MCF 10A (cell line): ENCODE results near the gene FHL3. TPM values are rescaled to one million over a fixed set of nuclear protein-coding genes. Genes with fewer than 3 reads are reported as not detected.

Experiments
- BruUV-seq: library from RNA; stranded (reverse); fragments of 400-500 nt; replicated peaks from 2 replicates; lab custom pipeline; 2021; lab: Mats Ljungman, UMichigan
- CTCF ChIA-PET: fragments of 300-600 bp; sonication (Branson Sonifier 250); formaldehyde crosslinking; extraction: SDS; loops from one replicate; lab custom pipeline; 2021; ENCODE audit warnings: antibody characterized with exemption, inconsistent platforms; lab: Yijun Ruan, JAX
- POLR2A ChIA-PET: fragments of 300-600, 350-650 bp; sonication (Branson Sonifier 250); formaldehyde crosslinking; extraction: SDS; loops from one replicate; lab custom pipeline; 2020; ENCODE audit warnings: antibody characterized with exemption, inconsistent platforms; lab: Yijun Ruan, JAX
- DNase-seq: peaks from one replicate; pipeline ENCODE4 v3.0.0-alpha.2; 2018; ENCODE audit not compliant: unreplicated experiment
- H3K27ac Mint-ChIP-seq: one replicate; pipeline ENCODE4 v1.8.0; 2022; ENCODE audit warnings: mild to moderate bottlenecking, low read depth, mixed read lengths; ENCODE audit not compliant: unreplicated experiment
- H3K27me3 Mint-ChIP-seq: one replicate; pipeline ENCODE4 v1.8.0; 2022; ENCODE audit warnings: mixed read lengths; ENCODE audit not compliant: insufficient read depth, unreplicated experiment
- H3K36me3 Mint-ChIP-seq: one replicate; pipeline ENCODE4 v1.8.0; 2022; ENCODE audit warnings: mild to moderate bottlenecking, moderate library complexity, mixed read lengths; ENCODE audit not compliant: insufficient read depth, unreplicated experiment
- H3K4me1 Mint-ChIP-seq: one replicate; pipeline ENCODE4 v1.8.0; 2022; ENCODE audit warnings: mixed read lengths; ENCODE audit not compliant: insufficient read depth, unreplicated experiment
- H3K4me3 Mint-ChIP-seq: one replicate; pipeline ENCODE4 v1.8.0; 2022; ENCODE audit warnings: mild to moderate bottlenecking, moderate library complexity, mixed read lengths; ENCODE audit not compliant: unreplicated experiment
- H3K9me3 Mint-ChIP-seq: one replicate; pipeline ENCODE4 v1.8.0; 2022; ENCODE audit warnings: mixed read lengths; ENCODE audit not compliant: unreplicated experiment
- CTCF ChIP-seq: fragments of 200-600 bp; IDR thresholded peaks from one replicate; pipeline ENCODE4 v1.8.0; 2022; ENCODE audit warnings: antibody characterized with exemption, mild to moderate bottlenecking; ENCODE audit not compliant: unreplicated experiment
- intact Hi-C: fragments of 100-400 bp; cut with micrococcal nuclease; formaldehyde crosslinking; loops from 2 replicates; pipeline ENCODE4 v1.14.1; 2022
- total RNA-seq: library from RNA; stranded (reverse); gene quantifications from 2 replicates; pipeline ENCODE4 v1.2.3, GENCODE V29; 2022

Gene FHL3
- total RNA-seq, 1 experiment from 2014 or later = 18.8 TPM

DNA sequence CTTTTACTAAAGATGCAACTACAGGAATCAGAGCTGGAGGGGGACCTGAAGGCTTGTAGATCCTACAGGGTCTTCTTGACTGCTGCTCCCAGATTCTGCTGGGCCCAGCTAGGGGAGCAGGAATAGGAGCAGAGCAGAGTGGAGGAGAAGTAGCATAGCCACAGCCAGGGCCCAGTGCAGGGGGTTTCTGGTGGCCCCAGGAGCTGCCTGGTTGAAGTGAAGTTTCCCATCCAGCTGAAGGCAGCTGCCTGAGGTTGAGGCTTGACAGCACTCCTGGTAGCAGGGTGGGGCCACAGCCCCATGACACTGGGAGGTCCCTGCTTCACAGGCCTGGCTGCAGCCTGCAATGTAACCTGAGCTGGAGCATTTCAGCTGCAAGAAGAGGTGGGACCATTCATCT, 56.5 kb downstream of the FHL3 start:
- Mint-ChIP-seq H3K27ac (no peak overlapping the region), H3K4me1 (no peaks in the 10 kb centered on the region), H3K36me3 (peaks cover 7% of the 10 kb centered on the region), H3K4me3 (no peak overlapping the region), H3K9me3 (no peaks in the 10 kb centered on the region), H3K27me3 (no peaks in the 10 kb centered on the region)
- CTCF ChIA-PET = interaction anchor here (0.6 to 1.0 kb wide), 4 partner anchors 9 to 1462 kb away, joined by 3 to 5 read pairs (median 4); no protein-coding TSS in a partner anchor
- TF ChIP-seq CTCF = no peak
- no TSS peak for BruUV-seq
- POLR2A ChIA-PET = interaction anchor here (0.9 to 1.4 kb wide), 2 partner anchors 9 to 17 kb away, joined by 3 to 4 read pairs; no protein-coding TSS in a partner anchor
- intact Hi-C loops = no loop called here
- DNase-seq = no peak

DNA sequence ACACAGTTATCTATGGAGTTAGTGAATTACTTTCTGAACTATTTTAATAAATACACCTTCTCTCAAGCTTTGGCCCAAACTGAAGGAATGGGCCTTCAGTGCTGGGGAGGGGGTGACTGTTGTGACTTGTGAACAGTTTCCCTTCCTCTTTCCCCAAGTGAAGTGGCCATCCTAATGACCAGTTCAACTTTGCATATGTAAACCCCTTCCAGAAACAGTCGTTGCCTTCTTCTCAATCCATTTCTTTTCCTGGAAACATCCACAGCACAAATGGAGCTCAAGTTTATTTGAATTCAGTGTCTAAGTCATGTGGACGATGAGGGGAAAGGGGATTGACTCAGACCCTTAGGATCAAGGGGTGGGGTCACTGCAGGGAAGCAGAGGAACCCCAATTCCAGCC, 57.1 kb downstream of the FHL3 start:
- no peak for TF ChIP-seq CTCF
- ChIA-PET CTCF (interaction anchor here (0.6 kb wide), 1 partner anchor 17 kb away, joined by 3 read pairs; no protein-coding TSS in a partner anchor), POLR2A (interaction anchor here (1.4 kb wide), 1 partner anchor 10 kb away, joined by 4 read pairs; no protein-coding TSS in a partner anchor)
- intact Hi-C loops = no loop called here
- Mint-ChIP-seq H3K4me3 (no peak overlapping the region), H3K27me3 (no peaks in the 10 kb centered on the region), H3K36me3 (peaks cover 7% of the 10 kb centered on the region), H3K9me3 (no peaks in the 10 kb centered on the region), H3K4me1 (no peaks in the 10 kb centered on the region), H3K27ac (no peak overlapping the region)
- no peak for DNase-seq
- BruUV-seq = no TSS peak

DNA sequence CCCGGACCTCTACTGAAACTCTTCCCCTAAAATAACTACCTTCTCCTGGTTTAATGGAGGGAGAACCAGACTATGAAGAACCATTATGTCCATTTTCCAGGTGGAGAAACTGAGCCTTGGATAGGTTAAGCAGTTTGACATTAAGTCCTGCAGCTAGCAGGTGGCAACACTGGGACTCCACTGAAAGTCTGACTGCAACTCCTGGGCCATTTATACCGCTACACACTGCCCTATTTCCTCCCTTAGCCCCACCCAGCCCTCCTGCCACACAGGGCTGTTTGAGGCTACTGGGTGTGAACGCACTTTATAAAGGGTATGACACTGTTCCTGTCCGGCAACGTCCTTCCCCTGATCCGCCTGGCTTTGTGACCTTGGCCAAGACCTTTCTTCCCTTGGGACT, 58.0 kb downstream of the FHL3 start:
- no peaks in the 10 kb centered on the region for H3K9me3 Mint-ChIP-seq
- no peaks in the 10 kb centered on the region for H3K27me3 Mint-ChIP-seq
- H3K4me3 Mint-ChIP-seq = no peak overlapping the region
- ChIA-PET CTCF (no interaction called here), POLR2A (interaction anchor here (1.4 to 1.5 kb wide), 2 partner anchors 10 to 11 kb away, joined by 3 to 4 read pairs; no protein-coding TSS in a partner anchor)
- no peak for TF ChIP-seq CTCF
- H3K27ac Mint-ChIP-seq = no peak overlapping the region
- BruUV-seq = no TSS peak
- intact Hi-C loops = no loop called here
- peaks cover 3% of the 10 kb centered on the region for H3K36me3 Mint-ChIP-seq
- DNase-seq = no peak
- no peaks in the 10 kb centered on the region for H3K4me1 Mint-ChIP-seq

Other genes with a start within 250 kb of the FHL3 start
- 0.74 and 1.0 TPM in 2 replicates for gene EPHA10, start 240.4 kb downstream of the FHL3 start, total RNA-seq
- 11.6 and 12.3 TPM in 2 replicates for gene MANEAL, start 211.7 kb downstream of the FHL3 start, total RNA-seq
- 72.4 and 81.5 TPM in 2 replicates for gene C1orf122, start 197.7 kb downstream of the FHL3 start, total RNA-seq
- 40.4 and 41.5 TPM in 2 replicates for gene YRDC, start 197.3 kb downstream of the FHL3 start, total RNA-seq
- 28.4 and 34.7 TPM in 2 replicates for gene MTF1, start 145.9 kb downstream of the FHL3 start, total RNA-seq
- 4.7 and 5.9 TPM in 2 replicates for gene INPP5B, start 58.5 kb downstream of the FHL3 start, total RNA-seq
- gene SF3A3, start 15.5 kb downstream of the FHL3 start, total RNA-seq = 55.6 and 61.7 TPM in 2 replicates
- gene UTP11, start 7.2 kb upstream of the FHL3 start, total RNA-seq = 66.5 and 70.3 TPM in 2 replicates
- 0.14 TPM in 1 of 2 replicates, not detected in the other for gene POU3F1, start 41.3 kb upstream of the FHL3 start, total RNA-seq